GM23338 (cell line): Measurements from ENCODE around the gene EIF2S3. TPM values are rescaled to one million over a fixed set of nuclear protein-coding genes. Genes with fewer than 3 reads are reported as not detected.

ENCODE experiments used
- ATAC-seq: fragments of 200-7000 bp; cut with Tn5 transposase; 3 replicates; pipeline ENCODE4 v1.9.1; 2020
- DNase-seq: peaks from one replicate; pipeline ENCODE4 v3.0.0-alpha.2; 2015; ENCODE audit warnings: low spot score
- H2AFZ ChIP-seq: fragments of 200-600 bp; sonication (generic); 2 replicates; pipeline ENCODE4 v1.8.0; 2016; ENCODE audit warnings: antibody characterized with exemption, mild to moderate bottlenecking, moderate library complexity
- H3F3A ChIP-seq: fragments of 200-600 bp; sonication (generic); replicated peaks from 2 replicates; pipeline ENCODE4 v1.8.0; 2017; ENCODE audit warnings: antibody characterized with exemption, mixed run types, low read depth
- H3K27ac ChIP-seq: fragments of 200-600 bp; sonication (generic); 2 replicates; pipeline ENCODE4 v1.6.1; 2016; ENCODE audit warnings: low read depth
- H3K27me3 ChIP-seq: fragments of 200-600 bp; sonication (generic); 2 replicates; pipeline ENCODE4 v1.8.0; 2016; ENCODE audit warnings: mild to moderate bottlenecking, mixed run types, moderate library complexity; ENCODE audit not compliant: insufficient read depth
- H3K36me3 ChIP-seq: fragments of 200-600 bp; sonication (generic); 2 replicates; pipeline ENCODE4 v1.8.0; 2016; ENCODE audit warnings: mild to moderate bottlenecking; ENCODE audit not compliant: insufficient read depth
- H3K4me1 ChIP-seq: fragments of 200-600 bp; sonication (generic); 2 replicates; pipeline ENCODE4 v1.8.0; 2016; ENCODE audit warnings: mild to moderate bottlenecking, moderate library complexity; ENCODE audit not compliant: insufficient read depth
- H3K4me2 ChIP-seq: fragments of 200-600 bp; sonication (generic); 2 replicates; pipeline ENCODE4 v1.7.1; 2017; ENCODE audit warnings: mixed run types
- H3K4me3 ChIP-seq: fragments of 200-600 bp; sonication (generic); 2 replicates; pipeline ENCODE4 v1.6.1; 2016; ENCODE audit warnings: mixed run types
- H3K79me2 ChIP-seq: fragments of 200-600 bp; sonication (generic); replicated peaks from 2 replicates; pipeline ENCODE4 v1.8.0; 2017; ENCODE audit warnings: mild to moderate bottlenecking; ENCODE audit not compliant: insufficient read depth
- H3K9me2 ChIP-seq: fragments of 200-600 bp; sonication (generic); 2 replicates; pipeline ENCODE4 v1.8.0; 2017; ENCODE audit not compliant: insufficient read depth
- H4K20me1 ChIP-seq: fragments of 200-600 bp; sonication (generic); replicated peaks from 2 replicates; pipeline ENCODE4 v1.8.0; 2017; ENCODE audit warnings: mild to moderate bottlenecking; ENCODE audit not compliant: insufficient read depth
- H3K27ac Mint-ChIP-seq: 2 replicates; pipeline ENCODE4 v1.8.0; 2020; ENCODE audit warnings: inconsistent platforms, mild to moderate bottlenecking, moderate library complexity, mixed read lengths
- H3K27me3 Mint-ChIP-seq: 3 replicates; pipeline ENCODE4 v1.8.0; 2022; ENCODE audit warnings: low read depth, mild to moderate bottlenecking, moderate library complexity, mixed read lengths, inconsistent platforms; ENCODE audit not compliant: insufficient read depth, poor library complexity
- H3K36me3 Mint-ChIP-seq: 3 replicates; pipeline ENCODE4 v1.8.0; 2021; ENCODE audit warnings: low read depth, mild to moderate bottlenecking, inconsistent platforms, moderate library complexity, mixed read lengths
- H3K4me1 Mint-ChIP-seq: 3 replicates; pipeline ENCODE4 v1.8.0; 2020; ENCODE audit warnings: mild to moderate bottlenecking, inconsistent platforms, mixed read lengths
- H3K4me3 Mint-ChIP-seq: 3 replicates; pipeline ENCODE4 v1.8.0; 2021; ENCODE audit warnings: moderate library complexity, mild to moderate bottlenecking, inconsistent platforms, mixed read lengths
- H3K9me3 Mint-ChIP-seq: 3 replicates; pipeline ENCODE4 v1.8.0; 2020; ENCODE audit warnings: moderate library complexity, mild to moderate bottlenecking, inconsistent platforms, mixed read lengths
- CREB1 ChIP-seq: fragments of 250-450 bp; sonication (Bioruptor Pico); IDR thresholded peaks from 2 replicates; pipeline ENCODE4 v1.5.0; 2020; ENCODE audit warnings: low read depth, mild to moderate bottlenecking, moderate library complexity
- EZH2 ChIP-seq: fragments of 200-600 bp; sonication (generic); IDR thresholded peaks from one replicate; pipeline ENCODE4 v1.8.0; 2017; ENCODE audit warnings: antibody characterized with exemption, mild to moderate bottlenecking, low read depth; ENCODE audit not compliant: unreplicated experiment
- EZH2phosphoT487 ChIP-seq: fragments of 200-600 bp; sonication (generic); IDR thresholded peaks from one replicate; pipeline ENCODE4 v1.8.1; 2018; ENCODE audit warnings: antibody characterized with exemption; ENCODE audit not compliant: unreplicated experiment
- JUNB ChIP-seq: IDR thresholded peaks from one replicate; pipeline ENCODE4 v1.6.1; 2016; ENCODE audit warnings: antibody characterized with exemption; ENCODE audit not compliant: unreplicated experiment
- NANOG ChIP-seq: IDR thresholded peaks from 2 replicates; pipeline ENCODE4 v1.6.1; 2016; ENCODE audit warnings: antibody characterized with exemption, borderline replicate concordance
- POLR2AphosphoS5 ChIP-seq: IDR thresholded peaks from 2 replicates; pipeline ENCODE4 v1.6.1; 2016; ENCODE audit warnings: antibody characterized with exemption, low read depth
- REST ChIP-seq: IDR thresholded peaks from one replicate; pipeline ENCODE4 v1.6.1; 2018; ENCODE audit warnings: antibody characterized with exemption; ENCODE audit not compliant: unreplicated experiment
- STAT1 ChIP-seq: IDR thresholded peaks from one replicate; pipeline ENCODE4 v1.6.1; 2016; ENCODE audit warnings: antibody characterized with exemption; ENCODE audit not compliant: unreplicated experiment
- ZNF114 ChIP-seq: fragments of 250-450 bp; sonication (Bioruptor Pico); IDR thresholded peaks from 2 replicates; pipeline ENCODE4 v1.5.0; 2020; ENCODE audit warnings: mild to moderate bottlenecking, moderate library complexity
- ZNF331 ChIP-seq: fragments of 250-450 bp; sonication (Bioruptor Pico); IDR thresholded peaks from 2 replicates; pipeline ENCODE4 v1.5.0; 2020; ENCODE audit warnings: low read depth, mild to moderate bottlenecking, moderate library complexity
- ZNF462 ChIP-seq: fragments of 250-450 bp; sonication (Bioruptor Pico); IDR thresholded peaks from 2 replicates; pipeline ENCODE4 v1.5.0; 2020; ENCODE audit warnings: mild to moderate bottlenecking, moderate library complexity
- polyA plus RNA-seq: library from polyadenylated mRNA; unstranded; fragments of >200 nt; fragmentation: Nextera tagmentation; extraction: Ambion mirVana; gene quantifications from 2 replicates; pipeline ENCODE4 v1.2.1, GENCODE V29; 2016
- total RNA-seq: library from RNA; depleted of rRNA; stranded (reverse); fragments of >200 nt; shearing (Covaris generic); gene quantifications from 2 replicates; pipeline ENCODE4 v1.2.3, GENCODE V29; 2014

Gene EIF2S3
- total and polyA plus RNA-seq, 2 experiments from 2014 or later, result 90.5 to 323 TPM

- no peak for TF ChIP-seq ZNF114
- TF ChIP-seq REST, result no peak
- TF ChIP-seq JUNB, result no peak
- no peak for TF ChIP-seq ZNF331 (CRISPR knock-in tag)
- TF ChIP-seq EZH2phosphoT487, result no peak
These were observed 34.4 kb upstream of the EIF2S3 start (continued) for GRCh38 chrX:24020306-24020876.

GRCh38 chrX:24023544-24023943 is 31.2 kb upstream of the EIF2S3 start:
- Histone ChIP-seq H3K4me3 (peak overlapping the region; percentile 91), H2AFZ (no peak overlapping the region), H3K4me2 (peak overlapping the region; percentile 92), H3K9me2 (no peaks in the 10 kb centered on the region), H4K20me1 (peaks cover 5% of the 10 kb centered on the region; the same call in 1 of the 2 replicates), H3K4me1 (no peaks in the 10 kb centered on the region), H3K79me2 (peaks cover 63% of the 10 kb centered on the region), H3K27me3 (peaks cover 15% of the 10 kb centered on the region), H3K36me3 (no peaks in the 10 kb centered on the region), H3F3A (no peaks in the 10 kb centered on the region), H3K27ac (no peak overlapping the region)
- TF ChIP-seq ZNF462 (no peak), CREB1 (CRISPR knock-in tag) (no peak), ZNF331 (CRISPR knock-in tag) (no peak), EZH2phosphoT487 (no peak), NANOG (no peak), ZNF114 (no peak), EZH2 (no peak), POLR2AphosphoS5 (no peak), STAT1 (no peak), JUNB (no peak)
- Mint-ChIP-seq H3K36me3 (peaks cover 11% of the 10 kb centered on the region), H3K4me3 (peak overlapping the region; percentile 81), H3K27me3 (peaks cover 4% of the 10 kb centered on the region), H3K4me1 (peaks cover 2% of the 10 kb centered on the region; the same call in 2 of the 3 replicates), H3K9me3 (no peaks in the 10 kb centered on the region), H3K27ac (no peak overlapping the region)
- ATAC-seq (no peak), DNase-seq (no peak)
